Mesendoderm (in vitro differentiated cells): ENCODE results near the gene EPHA3.

Experiments used
- DNase-seq: peaks from one replicate; pipeline ENCODE4 v3.0.0; 2013
- H2AK5ac ChIP-seq: 2 replicates; pipeline ENCODE4 v1.6.1; 2013; ENCODE audit warnings: low read length, inconsistent platforms
- H2BK120ac ChIP-seq: 2 replicates; pipeline ENCODE4 v1.6.1; 2013; ENCODE audit warnings: low read depth, mild to moderate bottlenecking, low read length, moderate library complexity, mixed read lengths
- H2BK15ac ChIP-seq: replicated peaks from 2 replicates; pipeline ENCODE4 v1.6.1; 2013; ENCODE audit warnings: low read depth, mild to moderate bottlenecking, moderate library complexity
- H2BK5ac ChIP-seq: 2 replicates; pipeline ENCODE4 v1.6.1; 2013; ENCODE audit warnings: low read length, inconsistent platforms
- H3K18ac ChIP-seq: 2 replicates; pipeline ENCODE4 v1.6.1; 2013; ENCODE audit warnings: mild to moderate bottlenecking, low read length, mixed read lengths
- H3K23ac ChIP-seq: one replicate; pipeline ENCODE4 v1.6.1; 2013; ENCODE audit warnings: low read length
- H3K27ac ChIP-seq: 2 replicates; pipeline ENCODE4 v1.5.1; 2013; ENCODE audit warnings: low read depth, mild to moderate bottlenecking, inconsistent platforms, low read length, moderate library complexity
- H3K27me3 ChIP-seq: 2 replicates; pipeline ENCODE4 v1.6.1; 2013; ENCODE audit warnings: low read length, control low read depth, mild to moderate bottlenecking, inconsistent platforms; ENCODE audit not compliant: insufficient read depth, poor library complexity
- H3K36me3 ChIP-seq: 2 replicates; pipeline ENCODE4 v1.6.1; 2013; ENCODE audit warnings: low read length, inconsistent platforms; ENCODE audit not compliant: control insufficient read depth, insufficient read depth
- H3K4ac ChIP-seq: one replicate; pipeline ENCODE4 v1.6.1; 2013; ENCODE audit warnings: low read depth, mild to moderate bottlenecking, low read length, moderate library complexity
- H3K4me1 ChIP-seq: 2 replicates; pipeline ENCODE4 v1.6.1; 2013; ENCODE audit warnings: low read depth, low read length, inconsistent platforms; ENCODE audit not compliant: control insufficient read depth
- H3K4me2 ChIP-seq: 2 replicates; pipeline ENCODE4 v1.6.1; 2013; ENCODE audit warnings: low read length
- H3K4me3 ChIP-seq: 2 replicates; pipeline ENCODE4 v1.5.1; 2013; ENCODE audit warnings: mild to moderate bottlenecking, low read length
- H3K56ac ChIP-seq: one replicate; pipeline ENCODE4 v1.6.1; 2013; ENCODE audit warnings: low read length
- H3K79me1 ChIP-seq: 2 replicates; pipeline ENCODE4 v1.6.1; 2013; ENCODE audit warnings: low read length, inconsistent platforms
- H3K79me2 ChIP-seq: 2 replicates; pipeline ENCODE4 v1.6.1; 2013; ENCODE audit warnings: mild to moderate bottlenecking, low read length; ENCODE audit not compliant: control insufficient read depth, insufficient read depth
- H3K9ac ChIP-seq: 2 replicates; pipeline ENCODE4 v1.6.1; 2013; ENCODE audit warnings: low read length, inconsistent platforms
- H4K5ac ChIP-seq: one replicate; pipeline ENCODE4 v1.6.1; 2013; ENCODE audit warnings: low read length
- H4K8ac ChIP-seq: one replicate; pipeline ENCODE4 v1.6.1; 2013; ENCODE audit warnings: low read depth, mild to moderate bottlenecking, control low read depth, low read length, moderate library complexity
- whole genome bisulfite sequencing: extraction: QIAGEN DNeasy Blood & Tissue Kit; methylation state at CpG from one replicate; pipeline ENCODE4 v1.1.7; 2013; ENCODE audit warnings: low lambda C conversion rate, missing lambda C conversion rate; ENCODE audit not compliant: insufficient coverage; ENCODE audit errors: extremely low coverage; 5-methylcytosine and 5-hydroxymethylcytosine counted together

Gene EPHA3

GRCh38 chr3:89405593-89405992 is 298.2 kb downstream of the EPHA3 start:
- H2BK5ac ChIP-seq, result no peak overlapping the region
- no peak overlapping the region for H3K18ac ChIP-seq
- H3K4me2 ChIP-seq, result no peak overlapping the region
- no peaks in the 10 kb centered on the region for H3K27me3 ChIP-seq
- no peak overlapping the region for H4K5ac ChIP-seq
- H3K79me1 ChIP-seq, result no peaks in the 10 kb centered on the region
- H3K4me3 ChIP-seq, result no peak overlapping the region
- no peak overlapping the region for H3K9ac ChIP-seq
- WGBS, result no CpG with 5 or more reads among the region's 2 CpGs
- no peak overlapping the region for H2BK120ac ChIP-seq
- no peaks in the 10 kb centered on the region for H3K36me3 ChIP-seq
- H3K4ac ChIP-seq, result no peak overlapping the region
- no peaks in the 10 kb centered on the region for H3K79me2 ChIP-seq
- DNase-seq, result no peak
- no peak overlapping the region for H3K27ac ChIP-seq
- no peak overlapping the region for H2BK15ac ChIP-seq
- H3K23ac ChIP-seq, result no peak overlapping the region
- no peaks in the 10 kb centered on the region for H3K4me1 ChIP-seq
- no peak overlapping the region for H2AK5ac ChIP-seq
- H4K8ac ChIP-seq, result no peak overlapping the region
- no peak overlapping the region for H3K56ac ChIP-seq

- Histone ChIP-seq H3K4me2 (no peak overlapping the region), H3K56ac (no peak overlapping the region), H3K9ac (no peak overlapping the region), H3K23ac (no peak overlapping the region), H3K27me3 (no peaks in the 10 kb centered on the region), H4K8ac (no peak overlapping the region), H2BK5ac (no peak overlapping the region), H3K27ac (no peak overlapping the region), H2BK15ac (no peak overlapping the region), H2BK120ac (no peak overlapping the region), H3K18ac (no peak overlapping the region), H3K4me3 (no peak overlapping the region), H3K4me1 (no peaks in the 10 kb centered on the region), H3K79me1 (no peaks in the 10 kb centered on the region), H3K4ac (no peak overlapping the region), H4K5ac (no peak overlapping the region), H2AK5ac (no peak overlapping the region), H3K36me3 (no peaks in the 10 kb centered on the region), H3K79me2 (no peaks in the 10 kb centered on the region)
- peak; percentile 4 for DNase-seq
- 100% methylated on average over 1 of the region's 3 CpGs for WGBS
These were observed 303.8 kb downstream of the EPHA3 start for GRCh38 chr3:89411201-89411600.

- H2BK15ac ChIP-seq, result no peak overlapping the region
- H4K8ac ChIP-seq, result no peak overlapping the region
- H2BK5ac ChIP-seq, result no peak overlapping the region
- no CpG with 5 or more reads among the region's 4 CpGs for WGBS
- no peak overlapping the region for H3K9ac ChIP-seq
- no peak for DNase-seq
- H3K27ac ChIP-seq, result no peak overlapping the region
- H3K27me3 ChIP-seq, result no peaks in the 10 kb centered on the region
- H3K4ac ChIP-seq, result no peak overlapping the region
- no peak overlapping the region for H3K4me3 ChIP-seq
- H3K79me1 ChIP-seq, result no peaks in the 10 kb centered on the region
- no peak overlapping the region for H2BK120ac ChIP-seq
- H3K56ac ChIP-seq, result no peak overlapping the region
- H3K79me2 ChIP-seq, result no peaks in the 10 kb centered on the region
- no peak overlapping the region for H3K4me2 ChIP-seq
- H4K5ac ChIP-seq, result no peak overlapping the region
- H3K18ac ChIP-seq, result no peak overlapping the region
- H3K23ac ChIP-seq, result no peak overlapping the region
- no peak overlapping the region for H2AK5ac ChIP-seq
- H3K4me1 ChIP-seq, result no peaks in the 10 kb centered on the region
- H3K36me3 ChIP-seq, result no peaks in the 10 kb centered on the region
These were observed 306.8 kb downstream of the EPHA3 start for GRCh38 chr3:89414270-89414669.

DNA sequence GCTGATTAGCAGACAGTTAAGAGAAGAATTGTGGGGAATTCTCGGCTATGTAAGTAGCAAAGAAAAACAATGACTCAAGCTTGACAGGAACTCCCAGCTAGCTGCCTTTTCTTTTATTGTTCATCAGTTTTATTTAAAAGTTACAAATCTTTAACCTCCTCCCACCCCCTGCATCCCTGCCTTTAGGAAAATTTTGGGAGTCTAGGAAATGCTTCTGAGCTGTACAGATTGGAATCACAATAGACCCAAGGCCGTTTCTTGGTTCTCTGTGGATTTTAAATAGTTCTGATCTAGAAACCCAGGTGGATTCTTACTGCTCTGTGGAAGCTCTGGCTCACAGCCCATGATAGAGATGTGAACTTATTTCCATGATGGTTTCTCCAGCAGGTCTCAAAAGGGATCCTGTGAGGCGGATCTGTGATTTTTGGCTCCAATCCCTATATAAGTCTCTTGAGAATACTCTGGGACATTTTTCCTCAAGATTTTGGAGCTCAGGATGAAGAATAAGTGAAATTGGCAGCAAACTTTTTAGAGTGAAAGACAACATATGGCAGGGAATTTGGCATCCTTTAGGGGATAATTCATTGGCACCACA is 312.3 kb downstream of the EPHA3 start:
- Histone ChIP-seq H2BK5ac (no peak overlapping the region), H2AK5ac (no peak overlapping the region), H3K23ac (no peak overlapping the region), H3K4me1 (no peaks in the 10 kb centered on the region), H3K9ac (no peak overlapping the region), H4K8ac (no peak overlapping the region), H2BK120ac (peak overlapping the region; percentile 28), H3K4me2 (no peak overlapping the region), H3K56ac (no peak overlapping the region), H4K5ac (no peak overlapping the region), H3K79me2 (no peaks in the 10 kb centered on the region), H3K27me3 (no peaks in the 10 kb centered on the region), H3K36me3 (no peaks in the 10 kb centered on the region), H3K27ac (no peak overlapping the region), H3K4ac (no peak overlapping the region), H2BK15ac (no peak overlapping the region), H3K79me1 (no peaks in the 10 kb centered on the region), H3K18ac (peak overlapping the region; percentile 39), H3K4me3 (no peak overlapping the region)
- no CpG with 5 or more reads among the region's 3 CpGs for WGBS
- no peak for DNase-seq

DNA sequence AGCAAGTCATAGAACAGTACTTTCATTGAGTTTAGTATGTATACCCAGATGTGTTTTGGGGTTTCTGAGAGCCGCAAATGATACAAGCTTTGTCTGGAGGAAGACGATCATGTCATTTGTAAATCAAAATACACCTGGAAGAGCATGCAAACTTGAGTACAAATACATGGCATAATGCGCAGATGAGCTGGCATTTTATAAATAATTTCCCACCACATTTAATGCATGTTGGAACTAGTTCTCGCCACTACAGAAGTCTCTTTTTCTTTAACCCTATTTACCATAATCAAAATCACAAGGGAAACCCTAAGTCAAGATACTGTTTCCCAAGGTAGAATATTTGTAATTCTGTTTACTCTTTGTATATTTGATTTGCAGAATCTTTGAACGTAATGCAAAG is 318.6 kb downstream of the EPHA3 start:
- Histone ChIP-seq H3K27me3 (no peaks in the 10 kb centered on the region), H3K79me2 (no peaks in the 10 kb centered on the region), H3K9ac (no peak overlapping the region), H4K8ac (no peak overlapping the region), H3K79me1 (no peaks in the 10 kb centered on the region), H3K4ac (no peak overlapping the region), H3K18ac (no peak overlapping the region), H2AK5ac (no peak overlapping the region), H3K4me2 (no peak overlapping the region), H3K23ac (no peak overlapping the region), H3K4me3 (no peak overlapping the region), H3K27ac (no peak overlapping the region), H3K4me1 (no peaks in the 10 kb centered on the region), H4K5ac (no peak overlapping the region), H2BK5ac (no peak overlapping the region), H3K36me3 (no peaks in the 10 kb centered on the region), H2BK15ac (no peak overlapping the region), H2BK120ac (no peak overlapping the region), H3K56ac (no peak overlapping the region)
- DNase-seq, result no peak
- WGBS, result no CpG with 5 or more reads among the region's 5 CpGs
